ENCODE measurements around the gene PTP4A2. TPM values are rescaled to one million over a fixed set of nuclear protein-coding genes. Genes with fewer than 3 reads are reported as not detected.

PTP4A2 gene
- total and polyA plus RNA-seq, 2 of the 13 experiments (the other 11 are each of a cell fraction or from before 2014, with no cell fraction given) = 173 to 225 TPM

- TF ChIP-seq ZMYM4 (CRISPR knock-in tag; IDR thresholded peaks at IDR 0.05) = no peak
- no peak for TF ChIP-seq ZNF816 (CRISPR knock-in tag; IDR thresholded peaks at IDR 0.05; ENCODE audit: borderline replicate concordance)
- TF ChIP-seq ZBTB38 (CRISPR knock-in tag; IDR thresholded peaks at IDR 0.05) = peak; percentile 63; the same call in 1 of the 2 replicates
- peak; percentile 42; the same call in 1 of the 2 replicates for TF ChIP-seq HOXA3 (CRISPR knock-in tag; IDR thresholded peaks at IDR 0.05)
- no peak for TF ChIP-seq ZNF614 (CRISPR knock-in tag; IDR thresholded peaks at IDR 0.05; ENCODE audit: borderline replicate concordance)
- no peak for TF ChIP-seq KLF13 (CRISPR knock-in tag; IDR thresholded peaks at IDR 0.05)
- peak; percentile 74 for TF ChIP-seq ZMYM3 (CRISPR knock-in tag; IDR thresholded peaks at IDR 0.05)
- no peak for TF ChIP-seq ZFY (CRISPR knock-in tag; IDR thresholded peaks at IDR 0.05)
- TF ChIP-seq PATZ1 (CRISPR knock-in tag; IDR thresholded peaks at IDR 0.05) = no peak
- TF ChIP-seq ZNF891 (CRISPR knock-in tag; IDR thresholded peaks at IDR 0.05) = no peak
- no peak for TF ChIP-seq NR2C2 (CRISPR knock-in tag; IDR thresholded peaks at IDR 0.05; ENCODE audit: borderline replicate concordance)
- no peak for TF ChIP-seq ZNF274 (CRISPR knock-in tag; IDR thresholded peaks at IDR 0.05)
- TF ChIP-seq DPF2 (CRISPR knock-in tag; IDR thresholded peaks at IDR 0.05; ENCODE audit: borderline replicate concordance, low read depth) = peak; percentile 63
- TF ChIP-seq ZKSCAN1 (IDR thresholded peaks at IDR 0.05; ENCODE audit: low read length) = no peak
- no peak for TF ChIP-seq ZNF30 (CRISPR knock-in tag; IDR thresholded peaks at IDR 0.05)
- no peak for TF ChIP-seq MXD4 (CRISPR knock-in tag; IDR thresholded peaks at IDR 0.05)
- TF ChIP-seq ZBTB1 (CRISPR knock-in tag; IDR thresholded peaks at IDR 0.05; ENCODE audit: borderline replicate concordance) = no peak
- no peak for TF ChIP-seq MXI1 (IDR thresholded peaks at IDR 0.05; ENCODE audit: borderline replicate concordance, low read depth, low read length)
- TF ChIP-seq ZNF292 (CRISPR knock-in tag; IDR thresholded peaks at IDR 0.05; ENCODE audit: borderline replicate concordance, low read depth) = peak; percentile 72; the same call in 1 of the 2 replicates
- 0 out of 2 replicates have a peak, but pooled peaks have one; percentile 38 for TF ChIP-seq ZNF563 (CRISPR knock-in tag; IDR thresholded peaks at IDR 0.05)
- TF ChIP-seq ZNF547 (CRISPR knock-in tag; IDR thresholded peaks at IDR 0.05) = no peak
- peak; percentile 17; the same call in 1 of the 2 replicates for TF ChIP-seq THRA (CRISPR knock-in tag; IDR thresholded peaks at IDR 0.05; ENCODE audit: borderline replicate concordance)
- TF ChIP-seq NFAT5 (CRISPR knock-in tag; IDR thresholded peaks at IDR 0.05) = no peak
These were observed 56.5 kb downstream of the PTP4A2 start (continued) for GRCh38 chr1:31881688-31882000.

All from HepG2 (cell line).